Measurements from ENCODE around the gene HASPIN.

HASPIN gene

GRCh38 chr17:3765981-3766380 lies 42.3 kb downstream of the HASPIN start:
- DNase-seq (ENCODE audit: low spot score): no peak

DNA sequence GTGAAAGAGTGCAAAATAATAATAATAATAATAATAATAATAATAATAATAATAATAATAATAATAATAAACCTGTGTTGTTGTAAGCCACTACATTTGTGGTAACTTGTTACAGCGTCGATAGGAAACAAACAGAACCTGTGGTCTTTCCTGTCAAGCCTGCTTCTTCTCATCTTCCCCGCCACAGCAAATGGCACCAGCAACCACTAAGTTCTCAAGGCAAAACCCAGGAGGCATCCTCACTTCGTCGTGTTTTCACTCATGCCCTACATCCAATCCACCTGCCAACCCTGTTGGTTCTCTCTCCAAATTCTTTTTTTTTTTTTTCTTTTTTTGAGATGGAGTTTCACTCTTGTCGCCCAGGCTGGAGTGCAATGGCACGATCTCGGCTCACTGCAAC lies 43.1 kb downstream of the HASPIN start:
- DNase-seq (ENCODE audit: low spot score): no peak

GRCh38 chr17:3768341-3768740 lies 44.6 kb downstream of the HASPIN start:
- DNase-seq (ENCODE audit: low spot score): no peak

- no peak for DNase-seq (ENCODE audit: low spot score)
Measured at GRCh38 chr17:3768769-3769168, 45.1 kb downstream of the HASPIN start.

DNA sequence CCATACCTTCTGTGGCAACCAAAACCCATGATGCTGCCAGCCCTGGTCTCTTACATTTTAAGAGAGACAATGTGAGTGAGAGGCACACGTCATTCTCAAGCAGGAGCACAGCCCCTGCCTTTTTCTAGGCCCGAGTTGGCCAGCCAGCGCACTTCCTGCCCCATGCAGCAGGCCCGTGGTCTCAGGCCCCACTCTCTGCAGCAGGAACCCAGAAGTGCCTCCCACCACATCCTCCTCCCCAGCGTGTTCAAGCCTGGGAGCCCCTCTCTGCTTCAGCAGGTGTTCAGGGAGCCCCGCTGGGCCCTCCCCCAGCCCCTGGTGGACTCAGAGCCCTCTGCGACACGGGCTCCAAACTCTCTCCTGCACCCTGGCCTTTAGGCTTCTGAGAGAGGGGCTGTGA lies 46.8 kb downstream of the HASPIN start:
- DNase-seq (ENCODE audit: low spot score): no peak

GRCh38 chr17:3771140-3771539 lies 47.4 kb downstream of the HASPIN start:
- DNase-seq (ENCODE audit: low spot score): no peak

- no peak for DNase-seq (ENCODE audit: low spot score)
Measured at GRCh38 chr17:3772764-3773163, 49.1 kb downstream of the HASPIN start.

DNA sequence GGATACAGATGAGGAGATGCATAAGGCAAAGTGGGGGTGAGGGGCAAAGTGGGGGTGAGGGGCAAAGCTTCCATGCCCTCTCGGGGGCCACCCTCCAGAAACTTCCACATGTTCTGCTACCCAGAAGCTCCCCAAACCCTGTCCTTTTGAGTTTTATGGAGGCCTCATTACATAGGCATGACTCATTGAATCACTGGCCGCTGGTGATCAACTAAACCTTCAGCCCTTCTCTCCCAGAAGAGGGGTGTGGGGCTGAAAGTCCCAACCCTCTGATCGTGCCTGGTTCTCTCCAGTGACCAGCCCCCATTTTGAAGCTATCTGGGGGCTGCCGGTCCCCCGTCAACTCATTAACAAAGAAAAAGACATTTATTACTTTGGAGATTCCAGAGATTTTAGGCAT lies 49.8 kb downstream of the HASPIN start:
- DNase-seq (ENCODE audit: low spot score): peak; percentile 71

GRCh38 chr17:3773966-3774365 lies 50.3 kb downstream of the HASPIN start:
- no peak for DNase-seq (ENCODE audit: low spot score)
